ENCODE measurements around the gene CCDC117. TPM values are rescaled to one million over a fixed set of nuclear protein-coding genes. Genes with fewer than 3 reads are reported as not detected.
"Not testable (repeated sequence)": the region's sequence is repeated elsewhere in the genome, so short reads cannot be mapped to it uniquely, and the experiment has no call there.

The CCDC117 gene
- total RNA-seq, 2 experiments from 2014 or later, result 36.1 to 36.8 TPM

DNA sequence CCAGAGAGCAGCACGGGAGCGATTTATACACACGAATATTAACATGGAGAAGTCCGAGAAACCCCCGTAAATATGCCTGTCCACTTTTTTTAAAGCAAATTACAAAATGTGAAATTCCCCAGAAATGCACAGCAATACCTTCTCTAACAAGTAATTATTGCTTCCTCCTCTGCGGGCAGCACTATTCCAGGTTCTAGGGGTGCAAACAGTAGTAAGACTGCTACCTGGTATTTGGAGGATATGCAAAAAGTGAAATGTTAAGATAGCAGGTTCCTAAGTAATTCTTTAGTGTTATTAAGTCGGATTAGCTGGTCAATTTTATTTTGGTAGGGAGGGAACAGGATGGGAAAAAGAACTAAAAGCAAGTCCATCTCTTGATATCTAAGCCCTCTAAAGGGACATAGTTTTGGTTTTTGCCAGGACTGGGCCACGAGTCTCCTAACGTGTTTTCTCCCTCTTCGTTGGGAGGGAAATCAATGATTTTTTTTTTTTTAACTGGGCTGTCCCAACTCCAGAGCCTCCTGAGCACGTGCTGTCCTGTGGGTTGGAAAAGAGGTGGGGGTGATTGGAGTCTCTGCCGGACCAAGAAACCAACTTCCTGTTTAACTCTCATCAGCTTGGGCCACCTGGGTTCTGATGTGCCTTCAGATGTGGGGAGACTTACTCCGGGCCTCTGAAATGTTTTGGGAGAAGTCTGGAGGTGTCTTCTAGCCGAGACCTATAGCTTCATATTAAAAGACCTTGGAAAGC, 29.5 kb downstream of the CCDC117 start:
- Mint-ChIP-seq H3K36me3 (ENCODE audit: low read depth) (peaks cover 30% of the 10 kb centered on the region), H3K9me3 (ENCODE audit: low read depth) (no peaks in the 10 kb centered on the region), H3K27me3 (no peaks in the 10 kb centered on the region), H3K4me3 (peak overlapping the region; percentile 84), H3K4me1 (peaks cover 29% of the 10 kb centered on the region), H3K27ac (peak overlapping the region; percentile 78)
- ChIA-PET CTCF (interaction anchor here (0.5 to 2.2 kb wide), 6 partner anchors 10 to 1485 kb away, joined by 3 to 10 read pairs (median 4); no protein-coding TSS in a partner anchor), POLR2A (interaction anchor here (0.6 to 3.3 kb wide), 2 partner anchors 9 to 56 kb away, joined by 4 to 26 read pairs; no protein-coding TSS in a partner anchor)
- intact Hi-C loops (cut with DNase I, micrococcal nuclease), result loop anchor here in 1 of 2 experiments (2.0 to 10.0 kb wide), 2 partner anchors 271 to 1623 kb away; partner anchors contain the start of genes KREMEN1 and MTFP1
- no peak for DNase-seq
- no peak for ATAC-seq

DNA sequence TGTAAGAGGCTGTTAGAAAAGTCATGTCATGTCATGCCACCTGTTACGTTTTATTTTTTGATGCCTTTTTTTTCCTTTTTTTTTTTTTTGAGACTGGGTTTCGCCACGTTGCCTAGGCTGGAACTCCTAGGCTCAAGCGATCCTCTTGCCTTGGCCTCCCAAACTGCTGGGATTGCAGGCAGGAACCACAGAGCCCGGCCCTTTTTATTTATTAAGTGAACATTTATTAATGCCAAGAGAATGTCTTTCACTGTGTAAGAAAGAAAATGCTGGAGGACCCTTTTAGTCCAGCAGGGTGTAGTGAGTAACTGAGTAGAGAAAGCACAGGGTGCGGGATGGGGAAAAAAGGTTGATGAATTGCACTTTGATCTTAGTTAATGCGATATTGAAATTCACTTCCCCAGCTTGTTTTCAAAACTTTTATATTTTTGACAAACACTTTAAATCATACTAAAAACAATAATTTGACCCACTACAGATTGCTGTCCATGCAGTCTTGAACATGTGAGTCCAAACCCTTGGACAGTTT, 30.2 kb downstream of the CCDC117 start:
- ChIA-PET POLR2A (interaction anchor here (0.6 kb wide), 1 partner anchor 56 kb away, joined by 4 read pairs; no protein-coding TSS in a partner anchor), CTCF (interaction anchor here (0.5 to 2.2 kb wide), 5 partner anchors 9 to 1485 kb away, joined by 3 to 10 read pairs (median 3); no protein-coding TSS in a partner anchor)
- H3K4me3 Mint-ChIP-seq, result peak overlapping the region; percentile 84
- DNase-seq, result no peak
- no peak for ATAC-seq
- peak overlapping the region; percentile 78 for H3K27ac Mint-ChIP-seq
- peaks cover 25% of the 10 kb centered on the region for H3K4me1 Mint-ChIP-seq
- no peaks in the 10 kb centered on the region for H3K27me3 Mint-ChIP-seq
- no peaks in the 10 kb centered on the region for H3K9me3 Mint-ChIP-seq (ENCODE audit: low read depth)
- peaks cover 25% of the 10 kb centered on the region for H3K36me3 Mint-ChIP-seq (ENCODE audit: low read depth)
- intact Hi-C loops (cut with DNase I, micrococcal nuclease), result loop anchor here in 1 of 2 experiments (10.0 kb wide), 1 partner anchor 1622 kb away; the partner anchor contains the start of gene MTFP1

DNA sequence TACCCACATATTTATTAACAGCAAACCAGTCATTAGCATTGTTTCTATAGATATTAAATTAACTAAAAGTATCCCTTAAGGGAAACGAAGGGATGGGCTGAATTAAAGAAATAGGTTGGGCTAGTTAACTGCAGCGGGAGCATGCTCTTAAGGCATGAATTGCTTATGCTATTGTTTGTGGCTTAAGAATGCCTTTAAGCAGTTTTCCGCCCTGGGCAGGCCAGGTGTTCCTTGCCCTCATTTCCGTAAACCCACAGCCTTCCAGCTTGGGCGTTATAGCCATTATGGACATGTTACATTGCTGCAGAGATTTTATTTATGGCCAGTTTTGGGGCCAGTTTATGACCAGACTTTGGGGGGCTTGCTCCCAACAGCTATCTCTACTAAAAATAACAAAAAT, 32.9 kb downstream of the CCDC117 start:
- ATAC-seq; H3K4me3 Mint-ChIP-seq; CTCF ChIA-PET; H3K36me3 Mint-ChIP-seq (ENCODE audit: low read depth); DNase-seq; H3K27me3 Mint-ChIP-seq; H3K27ac Mint-ChIP-seq; H3K9me3 Mint-ChIP-seq (ENCODE audit: low read depth); POLR2A ChIA-PET: not testable (repeated sequence)
- peaks cover 30% of the 10 kb centered on the region for H3K4me1 Mint-ChIP-seq
- intact Hi-C loops (cut with DNase I, micrococcal nuclease), result loop anchor here in 1 of 2 experiments (10.0 kb wide), 1 partner anchor 1619 kb away; the partner anchor contains the start of gene MTFP1

DNA sequence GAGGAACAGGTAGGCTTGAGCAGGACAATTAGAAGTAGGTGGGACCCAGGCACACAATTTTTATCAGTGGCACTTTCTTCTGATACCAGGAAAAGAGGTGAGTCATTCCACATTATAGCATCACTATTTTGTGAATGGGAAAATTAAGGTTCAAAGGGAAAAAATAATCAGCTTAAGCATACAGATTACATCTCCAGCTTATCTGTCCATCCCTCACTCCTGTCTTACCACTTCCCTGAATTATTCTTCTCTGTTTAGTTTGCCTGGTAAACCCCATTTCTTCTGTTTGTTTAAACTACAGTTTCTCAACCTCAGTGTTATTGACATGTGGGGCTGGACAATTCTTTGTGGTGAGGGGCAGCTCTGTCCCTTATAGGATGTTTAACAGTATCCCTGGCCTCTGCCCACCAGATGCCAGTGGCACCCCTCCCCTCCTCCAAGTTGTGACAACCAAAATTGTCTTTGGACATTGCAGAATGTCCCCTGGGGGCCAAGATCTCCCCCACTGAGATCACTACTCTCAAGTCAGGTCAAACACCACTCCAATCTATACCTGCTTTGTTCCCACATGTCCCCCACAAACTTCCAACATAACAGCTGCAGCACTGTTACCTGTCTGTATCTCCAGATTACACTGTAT, 36.3 kb downstream of the CCDC117 start:
- Mint-ChIP-seq H3K27ac (no peak overlapping the region), H3K4me1 (peaks cover 46% of the 10 kb centered on the region), H3K9me3 (ENCODE audit: low read depth) (no peaks in the 10 kb centered on the region), H3K4me3 (no peak overlapping the region), H3K27me3 (no peaks in the 10 kb centered on the region), H3K36me3 (ENCODE audit: low read depth) (peaks cover 8% of the 10 kb centered on the region)
- ATAC-seq (no peak), DNase-seq (no peak)
- CTCF ChIA-PET, result interaction anchor here (1.0 to 3.8 kb wide), 3 partner anchors 8 to 20 kb away, joined by 3 to 14 read pairs (median 3); partner anchors contain the start of gene XBP1
- POLR2A ChIA-PET, result interaction anchor here (1.5 kb wide), 1 partner anchor 10 kb away, joined by 3 read pairs; no protein-coding TSS in a partner anchor
- intact Hi-C loops (cut with DNase I, micrococcal nuclease), result loop anchor here in 1 of 2 experiments (10.0 kb wide), 1 partner anchor 1616 kb away; the partner anchor contains the start of gene MTFP1

DNA sequence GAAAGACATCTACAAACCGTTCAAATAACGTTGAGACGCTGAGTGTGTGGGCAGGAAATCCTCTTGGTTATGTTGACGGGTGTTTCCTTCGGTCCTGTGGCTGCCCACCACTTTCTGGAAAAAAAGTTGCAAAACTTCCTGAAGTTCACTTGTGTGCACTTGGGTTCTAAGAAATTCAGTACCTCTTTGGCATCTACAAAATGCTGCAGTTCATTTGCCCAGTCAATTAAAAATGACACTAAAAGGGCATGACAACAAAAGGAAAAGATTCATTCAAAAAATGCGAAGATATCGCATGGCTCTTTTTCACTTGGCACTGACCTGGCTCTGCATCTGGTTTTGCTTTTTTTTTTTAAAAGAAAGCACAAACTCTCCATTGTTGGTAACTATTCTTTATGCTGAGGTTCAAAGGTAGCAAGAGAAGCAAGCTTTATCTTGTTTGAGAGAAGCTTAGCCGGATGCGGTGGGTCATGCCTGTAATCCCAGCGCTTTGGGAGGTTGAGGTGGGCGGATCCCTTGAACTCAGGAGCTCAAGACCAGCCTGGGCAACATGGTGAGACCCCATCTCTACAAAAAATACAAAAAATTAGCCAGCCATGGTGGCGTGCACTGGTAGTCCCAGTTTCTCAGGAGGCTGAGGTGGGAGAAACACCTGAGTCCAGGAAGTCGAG, 38.5 kb downstream of the CCDC117 start:
- CTCF ChIA-PET, result interaction anchor here (0.6 to 6.5 kb wide), 8 partner anchors 8 to 212 kb away, joined by 3 to 46 read pairs (median 4); partner anchors contain the start of gene XBP1
- POLR2A ChIA-PET, result interaction anchor here (0.7 to 2.5 kb wide), 3 partner anchors 11 to 77 kb away, joined by 3 to 26 read pairs (median 6); partner anchors contain the start of gene XBP1
- peak overlapping the region; percentile 53 for H3K4me3 Mint-ChIP-seq
- ATAC-seq (peak; percentile 24), DNase-seq (peak; percentile 46)
- H3K36me3 Mint-ChIP-seq (ENCODE audit: low read depth), result peaks cover 22% of the 10 kb centered on the region
- no peaks in the 10 kb centered on the region for H3K9me3 Mint-ChIP-seq (ENCODE audit: low read depth)
- intact Hi-C loops (cut with DNase I, micrococcal nuclease), result loop anchor here (1.0 to 5.0 kb wide), 3 partner anchors 11 to 39 kb away; partner anchors contain the start of genes CCDC117 (in 1 of the 2) and XBP1 (in 1 of the 2)
- peak overlapping the region; percentile 42 for H3K27ac Mint-ChIP-seq
- peaks cover 53% of the 10 kb centered on the region for H3K4me1 Mint-ChIP-seq
- H3K27me3 Mint-ChIP-seq, result no peaks in the 10 kb centered on the region

DNA sequence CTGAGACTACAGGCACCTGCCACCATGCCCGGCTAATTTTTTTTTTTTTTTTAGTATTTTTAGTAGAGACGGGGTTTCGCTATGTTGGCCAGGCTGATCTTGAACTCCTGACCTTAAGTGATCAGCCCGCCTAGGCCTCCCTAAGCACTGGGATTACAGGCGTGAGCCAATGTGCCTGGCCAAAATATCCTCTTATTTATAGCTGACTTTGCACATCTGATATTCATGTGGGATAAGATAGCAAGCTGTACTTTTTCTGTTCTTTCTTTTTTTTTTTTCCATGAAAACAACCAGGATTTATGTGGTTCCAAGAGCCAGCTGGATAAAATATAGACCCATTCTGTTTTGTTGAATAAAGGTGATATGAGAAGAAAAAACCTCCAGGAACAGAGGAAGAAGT, 40.0 kb downstream of the CCDC117 start:
- Mint-ChIP-seq H3K4me3 (peak overlapping the region; percentile 53), H3K9me3 (ENCODE audit: low read depth) (no peaks in the 10 kb centered on the region), H3K4me1 (peaks cover 53% of the 10 kb centered on the region), H3K27me3 (no peaks in the 10 kb centered on the region), H3K27ac (peak overlapping the region; percentile 78), H3K36me3 (ENCODE audit: low read depth) (peaks cover 22% of the 10 kb centered on the region)
- intact Hi-C loops (cut with DNase I, micrococcal nuclease), result loop anchor here in 1 of 2 experiments (5.0 kb wide), 1 partner anchor 40 kb away; the partner anchor contains the start of gene CCDC117
- ChIA-PET CTCF (interaction anchor here (0.8 to 6.5 kb wide), 6 partner anchors 9 to 205 kb away, joined by 3 to 46 read pairs (median 8); partner anchors contain the start of gene XBP1), POLR2A (interaction anchor here (0.6 to 2.5 kb wide), 2 partner anchors 12 to 59 kb away, joined by 13 to 26 read pairs; partner anchors contain the start of gene XBP1)
- DNase-seq (no peak), ATAC-seq (no peak)

DNA sequence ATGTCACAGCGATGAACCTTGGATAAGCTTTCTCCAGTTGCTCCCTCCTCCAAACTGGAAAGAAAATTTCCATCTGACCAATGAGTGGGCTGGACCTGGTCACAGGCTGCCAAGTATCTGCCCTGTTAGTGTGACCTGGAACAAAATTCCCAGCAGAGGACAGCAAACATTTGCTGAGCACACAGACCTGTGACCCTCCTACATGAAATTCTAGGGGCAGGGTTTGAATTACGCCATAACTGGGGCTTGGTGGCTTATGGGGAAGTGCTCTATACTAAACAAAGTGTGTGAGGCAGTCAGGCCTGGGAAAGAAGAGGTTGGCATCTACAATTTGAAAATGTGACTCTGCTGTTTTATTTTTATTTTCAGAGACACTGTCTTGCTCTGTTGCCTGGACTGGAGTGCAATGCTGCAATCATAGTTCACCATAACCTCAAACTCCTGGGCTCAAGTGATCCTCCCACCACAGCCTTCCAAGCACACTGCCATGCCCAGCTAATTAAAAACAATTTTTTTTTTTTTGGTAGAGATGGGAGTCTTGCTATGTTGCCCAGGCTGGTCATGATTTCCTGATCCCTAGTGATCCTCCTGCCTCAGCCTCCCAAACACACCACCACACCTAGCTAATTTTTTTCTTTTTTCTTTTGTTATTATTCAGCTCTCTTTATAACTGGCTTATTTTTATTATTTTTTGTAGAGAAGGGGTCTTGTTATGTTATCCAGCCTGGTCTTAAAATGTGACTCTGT, 41.5 kb downstream of the CCDC117 start:
- ATAC-seq (no peak), DNase-seq (no peak)
- ChIA-PET POLR2A (interaction anchor here (0.6 to 0.7 kb wide), 3 partner anchors 8 to 95 kb away, joined by 3 read pairs; no protein-coding TSS in a partner anchor), CTCF (interaction anchor here (6.5 kb wide), 1 partner anchor 15 kb away, joined by 46 read pairs; no protein-coding TSS in a partner anchor)
- Mint-ChIP-seq H3K36me3 (ENCODE audit: low read depth) (peaks cover 20% of the 10 kb centered on the region), H3K4me1 (peaks cover 60% of the 10 kb centered on the region), H3K27me3 (no peaks in the 10 kb centered on the region), H3K27ac (no peak overlapping the region), H3K9me3 (ENCODE audit: low read depth) (no peaks in the 10 kb centered on the region), H3K4me3 (no peak overlapping the region)
- intact Hi-C loops (cut with DNase I, micrococcal nuclease), result loop anchor here in 1 of 2 experiments (5.0 kb wide), 1 partner anchor 42 kb away; the partner anchor contains the start of gene CCDC117

DNA sequence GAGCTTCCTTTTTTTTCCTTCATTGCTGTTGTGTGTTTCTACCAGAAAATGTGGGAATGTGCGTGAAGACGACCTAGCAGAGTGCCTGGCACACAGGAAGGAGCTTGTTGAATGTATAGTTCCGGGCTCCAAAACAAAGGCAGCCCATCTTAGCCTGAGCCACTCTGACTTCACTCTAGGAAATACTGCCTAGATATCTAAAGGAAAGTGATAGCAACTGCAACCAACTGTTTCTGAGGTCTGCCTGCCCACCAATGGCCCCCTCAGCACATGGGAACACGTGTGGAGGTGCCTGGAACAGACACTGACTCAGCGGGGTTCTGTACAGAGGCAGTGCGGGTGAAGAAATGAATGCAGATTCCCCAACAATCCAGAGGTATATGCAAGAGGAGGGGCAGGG, 42.6 kb downstream of the CCDC117 start:
- H3K27me3 Mint-ChIP-seq, result no peaks in the 10 kb centered on the region
- CTCF ChIA-PET, result interaction anchor here (0.7 to 6.5 kb wide), 2 partner anchors 14 to 524 kb away, joined by 3 to 46 read pairs; no protein-coding TSS in a partner anchor
- no peak for ATAC-seq
- peaks cover 56% of the 10 kb centered on the region for H3K4me1 Mint-ChIP-seq
- no peak overlapping the region for H3K27ac Mint-ChIP-seq
- POLR2A ChIA-PET, result no interaction called here
- intact Hi-C loops (cut with DNase I, micrococcal nuclease), result no loop called here
- no peak for DNase-seq
- no peaks in the 10 kb centered on the region for H3K9me3 Mint-ChIP-seq (ENCODE audit: low read depth)
- H3K4me3 Mint-ChIP-seq, result no peak overlapping the region
- peaks cover 16% of the 10 kb centered on the region for H3K36me3 Mint-ChIP-seq (ENCODE audit: low read depth)

DNA sequence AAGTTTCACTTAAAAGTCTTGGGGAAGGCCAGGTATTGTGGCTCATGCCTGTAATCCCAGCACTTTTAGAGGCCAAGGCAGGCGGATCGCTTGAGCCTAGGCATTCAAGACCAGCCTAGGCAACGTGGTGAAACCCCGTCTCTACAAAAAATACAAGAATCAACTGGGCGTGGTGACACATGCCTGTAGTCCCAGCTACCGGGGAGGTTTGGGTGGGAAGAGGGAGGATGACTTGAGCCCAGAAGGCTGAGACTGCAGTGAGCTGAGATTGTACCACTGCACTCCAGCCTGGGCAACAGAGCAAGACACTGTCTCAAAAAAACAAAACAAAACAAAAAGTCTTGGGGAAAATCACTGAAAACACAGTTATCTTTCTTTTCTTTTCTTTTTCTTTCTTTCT, 43.2 kb downstream of the CCDC117 start:
- DNase-seq (no peak), ATAC-seq (no peak)
- ChIA-PET CTCF (interaction anchor here (0.7 to 6.5 kb wide), 2 partner anchors 13 to 524 kb away, joined by 3 to 46 read pairs; no protein-coding TSS in a partner anchor), POLR2A (no interaction called here)
- Mint-ChIP-seq H3K9me3 (ENCODE audit: low read depth) (no peaks in the 10 kb centered on the region), H3K27me3 (no peaks in the 10 kb centered on the region), H3K4me3 (no peak overlapping the region), H3K27ac (no peak overlapping the region), H3K36me3 (ENCODE audit: low read depth) (peaks cover 16% of the 10 kb centered on the region), H3K4me1 (peaks cover 50% of the 10 kb centered on the region)
- intact Hi-C loops (cut with DNase I, micrococcal nuclease), result no loop called here

DNA sequence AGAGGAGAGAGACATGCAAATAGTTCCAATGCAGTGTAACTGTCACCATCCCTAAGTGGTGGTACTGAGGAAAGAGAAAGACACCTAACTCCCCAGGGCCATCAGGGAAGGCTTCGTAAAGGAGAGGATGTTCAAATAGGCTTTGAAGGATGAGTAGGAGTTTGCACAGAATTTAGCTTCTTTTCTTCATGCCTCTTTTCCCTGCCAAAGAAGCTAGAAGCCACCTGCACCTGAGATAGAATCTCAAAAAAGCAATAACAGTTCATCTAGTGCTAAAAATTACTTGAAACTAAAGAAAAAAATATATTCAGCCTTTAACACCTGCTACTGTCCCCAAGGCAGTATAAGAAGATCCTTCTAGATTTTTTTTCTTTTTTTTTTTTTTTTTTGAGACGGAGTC, 44.6 kb downstream of the CCDC117 start:
- H3K36me3 Mint-ChIP-seq (ENCODE audit: low read depth), result peaks cover 16% of the 10 kb centered on the region
- DNase-seq, result no peak
- CTCF ChIA-PET, result interaction anchor here (0.6 to 6.5 kb wide), 2 partner anchors 12 to 333 kb away, joined by 3 to 46 read pairs; no protein-coding TSS in a partner anchor
- H3K27me3 Mint-ChIP-seq, result no peaks in the 10 kb centered on the region
- peaks cover 42% of the 10 kb centered on the region for H3K4me1 Mint-ChIP-seq
- no peak for ATAC-seq
- POLR2A ChIA-PET, result no interaction called here
- no peak overlapping the region for H3K27ac Mint-ChIP-seq
- H3K9me3 Mint-ChIP-seq (ENCODE audit: low read depth), result no peaks in the 10 kb centered on the region
- no peak overlapping the region for H3K4me3 Mint-ChIP-seq
- intact Hi-C loops (cut with DNase I, micrococcal nuclease), result no loop called here

Measured in activated CD4-positive, alpha-beta T cell treated with anti-CD3 and anti-CD28 coated beads for 36 hours (primary cell).